Left ventricle myocardium inferior (tissue), 1 donor: ENCODE data around the gene AJAP1. TPM values are rescaled to one million over a fixed set of nuclear protein-coding genes. Genes with fewer than 3 reads are reported as not detected.

Source experiments
- DNase-seq: peaks from one replicate; pipeline ENCODE4 v3.0.0-alpha.2; 2020
- H3K27ac ChIP-seq: fragments of 200-600 bp; replicated peaks from 2 replicates; pipeline ENCODE4 v1.8.0; 2021
- H3K27me3 ChIP-seq: fragments of 200-600 bp; 2 replicates; pipeline ENCODE4 v1.8.0; 2021; ENCODE audit warnings: low read depth
- H3K36me3 ChIP-seq: fragments of 200-600 bp; 2 replicates; pipeline ENCODE4 v1.8.0; 2021
- H3K4me1 ChIP-seq: fragments of 200-600 bp; 2 replicates; pipeline ENCODE4 v1.8.0; 2021
- H3K4me3 ChIP-seq: fragments of 200-600 bp; 2 replicates; pipeline ENCODE4 v1.8.0; 2021; ENCODE audit warnings: mild to moderate bottlenecking, moderate library complexity
- H3K9me3 ChIP-seq: fragments of 200-600 bp; replicated peaks from 2 replicates; pipeline ENCODE4 v1.8.0; 2021
- CTCF ChIP-seq: fragments of 200-600 bp; IDR thresholded peaks from 2 replicates; pipeline ENCODE4 v1.8.0; 2021; ENCODE audit warnings: antibody characterized with exemption, mild to moderate bottlenecking, borderline replicate concordance
- intact Hi-C: fragments of 100-400 bp; cut with micrococcal nuclease; formaldehyde crosslinking; loops from one replicate; pipeline ENCODE4 v1.11.0; 2022
- total RNA-seq: library from RNA; stranded (reverse); fragmentation: NEBNext Ultra II Directional; extraction: Animal tissue kit (Norgen Biotek cat#: 25700); gene quantifications from one replicate; pipeline ENCODE4 v1.2.1, GENCODE V29; 2021
- donor health status: DM: no; HTN: yes; CAD: no; lungs with severe emphysema.

Gene AJAP1
- total RNA-seq, 1 donor from 2014 or later = 0.16 TPM

DNA sequence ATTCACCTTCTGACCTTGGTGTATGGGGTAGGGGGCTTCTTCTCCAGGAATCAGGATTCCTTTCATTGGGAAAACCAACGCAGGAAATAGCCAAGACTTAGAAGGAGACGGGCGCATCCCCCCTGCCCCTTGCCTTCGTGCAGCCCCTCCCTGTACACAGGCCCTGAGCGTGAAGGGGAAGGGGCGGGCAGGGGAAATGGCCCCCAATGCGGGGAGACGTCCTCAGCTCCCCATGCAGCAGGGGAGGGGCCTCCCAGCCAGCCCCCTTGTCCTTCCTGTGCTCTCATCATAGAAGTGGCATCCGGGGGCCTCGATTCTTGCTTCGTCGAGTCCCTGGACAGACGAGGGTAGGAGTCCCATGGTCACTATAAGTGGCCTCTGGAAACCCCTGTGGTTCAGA, 116.9 kb downstream of the AJAP1 start:
- intact Hi-C loops = no loop called here
- no peak overlapping the region for H3K4me3 ChIP-seq
- H3K27ac ChIP-seq = no peak overlapping the region
- H3K4me1 ChIP-seq = no peaks in the 10 kb centered on the region
- no peak for TF ChIP-seq CTCF
- no peak for DNase-seq
- no peaks in the 10 kb centered on the region for H3K36me3 ChIP-seq
- peaks cover 90% of the 10 kb centered on the region for H3K27me3 ChIP-seq
- H3K9me3 ChIP-seq = no peaks in the 10 kb centered on the region

DNA sequence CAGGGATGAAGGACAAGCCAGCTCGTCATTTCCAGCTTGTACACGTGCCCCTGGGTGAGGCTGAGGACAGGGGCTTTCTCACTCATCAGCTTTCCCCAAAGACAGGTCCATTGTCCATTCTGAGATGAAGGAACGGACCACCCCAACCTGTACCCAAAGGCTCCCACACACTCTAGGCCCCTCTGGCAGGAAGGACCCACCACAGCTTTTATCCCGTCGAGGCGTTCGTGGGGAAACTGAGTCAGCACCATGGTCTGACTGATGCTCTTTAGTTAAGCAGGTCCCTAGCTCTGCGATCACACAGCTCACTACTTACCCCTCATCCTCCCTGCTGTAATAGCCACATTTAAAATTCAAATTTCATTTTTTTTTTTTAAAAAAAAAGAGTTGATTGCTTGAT, 117.3 kb downstream of the AJAP1 start:
- H3K36me3 ChIP-seq = no peaks in the 10 kb centered on the region
- no peak overlapping the region for H3K4me3 ChIP-seq
- DNase-seq = no peak
- H3K27ac ChIP-seq = no peak overlapping the region
- no peaks in the 10 kb centered on the region for H3K4me1 ChIP-seq
- TF ChIP-seq CTCF = no peak
- H3K9me3 ChIP-seq = no peaks in the 10 kb centered on the region
- peaks cover 90% of the 10 kb centered on the region for H3K27me3 ChIP-seq
- intact Hi-C loops = no loop called here

DNA sequence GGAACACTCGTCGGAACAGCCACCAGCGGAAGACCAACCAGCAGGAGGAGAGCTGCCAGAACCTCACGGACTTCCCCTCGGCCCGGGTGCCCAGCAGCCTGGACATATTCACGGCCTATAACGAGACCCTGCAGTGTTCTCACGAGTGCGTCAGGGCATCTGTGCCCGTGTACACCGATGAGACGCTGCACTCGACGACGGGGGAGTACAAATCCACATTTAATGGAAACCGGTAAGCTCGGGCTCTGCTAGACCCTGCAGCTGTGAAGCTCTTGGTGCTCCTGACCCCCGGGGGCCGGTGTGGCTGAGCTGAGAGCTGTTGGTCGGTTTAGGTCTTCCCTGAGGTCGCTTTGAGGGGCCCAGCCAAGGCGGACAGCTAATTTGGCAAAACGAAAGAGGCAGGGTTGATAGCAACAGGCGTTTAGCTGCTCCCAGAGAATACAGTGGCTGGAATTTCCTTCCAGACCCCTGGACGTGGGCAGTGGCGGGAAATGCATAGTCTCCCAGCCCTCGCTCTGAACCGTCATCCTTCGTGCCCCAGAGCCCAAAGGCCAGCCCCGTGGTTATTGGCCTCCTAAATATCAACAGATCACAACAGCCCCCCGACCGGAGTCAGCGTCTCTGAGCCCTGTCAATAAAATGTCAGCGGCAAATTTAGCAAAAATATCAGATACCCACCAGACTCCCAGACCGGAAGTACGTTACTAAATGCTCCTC, 118.0 kb downstream of the AJAP1 start:
- Histone ChIP-seq H3K4me1 (no peaks in the 10 kb centered on the region), H3K27me3 (peaks cover 91% of the 10 kb centered on the region), H3K27ac (no peak overlapping the region), H3K36me3 (no peaks in the 10 kb centered on the region), H3K9me3 (no peaks in the 10 kb centered on the region), H3K4me3 (no peak overlapping the region)
- intact Hi-C loops = no loop called here
- no peak for TF ChIP-seq CTCF
- no peak for DNase-seq

DNA sequence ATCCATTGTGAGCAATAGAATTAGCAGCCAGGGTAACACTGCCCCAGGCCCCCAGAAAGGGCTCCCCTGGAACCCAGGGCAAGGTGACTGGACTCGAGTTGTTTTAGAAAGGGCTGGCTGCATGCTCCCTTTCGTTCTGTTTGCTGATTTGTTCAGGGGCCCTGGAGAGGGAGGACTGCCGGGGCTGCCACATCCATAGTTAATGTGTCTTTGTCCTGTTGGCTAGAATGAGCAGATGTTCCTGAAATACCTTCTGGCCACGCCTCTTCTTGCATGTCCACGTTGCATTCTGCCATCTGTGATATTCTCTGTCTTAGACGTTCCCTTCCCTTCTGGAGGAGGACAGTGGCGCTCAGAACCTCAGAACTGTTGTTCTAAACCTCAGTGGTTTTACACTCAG, 118.8 kb downstream of the AJAP1 start:
- Histone ChIP-seq H3K9me3 (no peaks in the 10 kb centered on the region), H3K4me1 (peaks cover 2% of the 10 kb centered on the region), H3K4me3 (no peak overlapping the region), H3K27ac (no peak overlapping the region), H3K36me3 (no peaks in the 10 kb centered on the region), H3K27me3 (peaks cover 85% of the 10 kb centered on the region)
- no peak for DNase-seq
- intact Hi-C loops = no loop called here
- TF ChIP-seq CTCF = no peak

DNA sequence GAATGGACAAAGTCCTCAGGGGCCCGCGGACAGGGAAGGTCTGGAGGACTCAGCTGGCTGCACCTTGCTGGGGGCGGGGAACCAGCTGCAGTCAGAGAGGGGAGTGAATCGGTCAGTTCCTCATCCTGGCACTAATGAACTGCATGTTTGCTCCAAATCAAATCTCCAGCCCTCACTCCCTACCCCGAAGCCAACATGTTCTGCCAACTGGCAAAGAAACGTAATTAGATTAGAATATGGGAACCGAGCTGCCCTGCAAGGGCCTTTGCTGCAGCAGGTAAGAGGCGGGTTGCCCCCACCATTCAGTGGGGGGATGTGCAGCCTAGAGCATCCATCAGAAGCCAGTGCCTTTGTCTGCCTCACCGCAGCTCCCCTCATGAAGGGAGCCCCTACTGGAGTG, 121.1 kb downstream of the AJAP1 start:
- H3K27me3 ChIP-seq = peaks cover 66% of the 10 kb centered on the region
- intact Hi-C loops = no loop called here
- no peaks in the 10 kb centered on the region for H3K36me3 ChIP-seq
- H3K27ac ChIP-seq = no peak overlapping the region
- no peaks in the 10 kb centered on the region for H3K9me3 ChIP-seq
- no peak for TF ChIP-seq CTCF
- H3K4me1 ChIP-seq = peaks cover 8% of the 10 kb centered on the region
- H3K4me3 ChIP-seq = no peak overlapping the region
- no peak for DNase-seq
